SK-N-SH (cell line): ENCODE results near the gene PDE4A.

Source experiments
- CHD2 ChIP-seq: fragments of 150-350 bp; IDR thresholded peaks from 2 replicates; pipeline ENCODE4 v1.6.1; 2018; ENCODE audit warnings: low read length; ENCODE audit not compliant: partially characterized antibody
- CTCF ChIP-seq: fragments of 200-600 bp; sonication (generic); IDR thresholded peaks from 2 replicates; pipeline ENCODE4 v1.6.1; 2017; ENCODE audit warnings: antibody characterized with exemption, mild to moderate bottlenecking, moderate library complexity
- EP300 ChIP-seq, 2 experiments: IDR thresholded peaks; 2 replicates each; pipeline versions ENCODE4 v1.4.0 to v1.6.1; 2012; ENCODE audit warnings: borderline replicate concordance in 1 of 2, low read depth in 1 of 2, low read length in 1 of 2
- EZH2phosphoT487 ChIP-seq: fragments of 200-600 bp; sonication (generic); IDR thresholded peaks from 2 replicates; pipeline ENCODE4 v1.6.1; 2017; ENCODE audit warnings: low read depth, mixed run types, mild to moderate bottlenecking, antibody characterized with exemption, moderate library complexity, borderline replicate concordance
- GABPA ChIP-seq: IDR thresholded peaks from 2 replicates; pipeline ENCODE4 v1.4.0; 2012; ENCODE audit warnings: low read depth, mild to moderate bottlenecking
- MAX ChIP-seq: IDR thresholded peaks from 2 replicates; pipeline ENCODE4 v1.4.0; 2012; ENCODE audit warnings: low read depth
- MXI1 ChIP-seq: IDR thresholded peaks from 2 replicates; pipeline ENCODE4 v1.6.1; 2012; ENCODE audit warnings: mild to moderate bottlenecking, low read depth, low read length, improper control_type of control experiment
- NFIC ChIP-seq: IDR thresholded peaks from 2 replicates; pipeline ENCODE4 v1.4.0; 2012; ENCODE audit warnings: borderline replicate concordance
- NRF1 ChIP-seq: IDR thresholded peaks from 2 replicates; pipeline ENCODE4 v1.6.1; 2012; ENCODE audit warnings: low read depth, mild to moderate bottlenecking, low read length
- PBX3 ChIP-seq: IDR thresholded peaks from 2 replicates; pipeline ENCODE4; 2012
- POLR2AphosphoS5 ChIP-seq: IDR thresholded peaks from 2 replicates; pipeline ENCODE4 v1.6.1; 2012; ENCODE audit warnings: low read depth, low read length
- USF2 ChIP-seq: fragments of 150-350 bp; IDR thresholded peaks from 2 replicates; pipeline ENCODE4 v1.6.1; 2017; ENCODE audit warnings: antibody characterized with exemption, low read length, low read depth, borderline replicate concordance
- YY1 ChIP-seq: IDR thresholded peaks from 2 replicates; pipeline ENCODE4 v1.4.0; 2012; ENCODE audit warnings: low read depth, mild to moderate bottlenecking

GRCh38 chr19:10395436-10395835 is 24.9 kb upstream of the PDE4A start:
- no peak for TF ChIP-seq CTCF
- TF ChIP-seq CHD2, result no peak
- no peak for TF ChIP-seq MAX
- no peak for TF ChIP-seq PBX3
- no peak for TF ChIP-seq EZH2phosphoT487
- TF ChIP-seq MXI1, result no peak
- TF ChIP-seq GABPA, result no peak
- no peak for TF ChIP-seq USF2
- TF ChIP-seq EP300 (IDR thresholded peaks at IDR 0.05; ENCODE audit: borderline replicate concordance in 1 of 2, low read depth in 1 of 2, low read length in 1 of 2), result no peak
- TF ChIP-seq NFIC, result no peak
- TF ChIP-seq POLR2AphosphoS5, result no peak
- TF ChIP-seq YY1, result no peak
- no peak for TF ChIP-seq NRF1
